ENCODE data around the gene GATA5.
A peak's percentile ranks its signal among the peaks of the same experiment; 100 is the strongest.
"Not testable (repeated sequence)": the region's sequence is repeated elsewhere in the genome, so short reads cannot be mapped to it uniquely, and the experiment has no call there.

The GATA5 gene

GRCh38 chr20:62503401-62504178 lies 27.8 kb upstream of the GATA5 start:
- no peak for DNase-seq

DNA sequence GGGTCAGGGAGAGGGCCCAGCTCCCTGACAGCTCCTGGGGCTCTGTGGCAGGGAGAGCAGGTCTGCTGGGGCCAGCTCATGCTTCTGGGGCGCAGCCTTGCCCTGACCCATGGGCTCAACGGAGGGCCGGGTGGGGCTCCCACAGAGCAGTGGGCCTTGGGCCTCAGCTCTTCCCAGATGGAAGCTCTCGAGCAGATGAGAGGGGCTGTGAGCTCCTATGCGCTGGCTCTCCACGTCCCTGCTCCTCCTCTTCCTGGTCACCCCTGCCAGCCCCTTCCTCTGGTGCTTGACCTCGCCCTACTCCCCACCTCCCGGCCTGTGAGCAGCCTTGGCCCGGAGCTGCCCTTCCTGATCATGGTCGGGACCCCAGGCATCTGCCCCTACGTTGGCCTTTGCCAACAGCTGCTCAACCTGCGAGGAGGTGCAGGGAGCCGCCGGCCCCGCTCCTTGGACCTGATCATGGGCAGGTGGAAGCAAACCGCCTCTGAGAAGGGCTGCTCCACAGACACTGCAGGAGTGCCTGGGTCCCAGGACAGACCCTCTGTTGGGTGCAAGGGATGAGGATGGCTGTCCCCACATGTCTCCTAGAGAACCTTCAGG lies 26.8 kb upstream of the GATA5 start:
- DNase-seq, result no peak

DNA sequence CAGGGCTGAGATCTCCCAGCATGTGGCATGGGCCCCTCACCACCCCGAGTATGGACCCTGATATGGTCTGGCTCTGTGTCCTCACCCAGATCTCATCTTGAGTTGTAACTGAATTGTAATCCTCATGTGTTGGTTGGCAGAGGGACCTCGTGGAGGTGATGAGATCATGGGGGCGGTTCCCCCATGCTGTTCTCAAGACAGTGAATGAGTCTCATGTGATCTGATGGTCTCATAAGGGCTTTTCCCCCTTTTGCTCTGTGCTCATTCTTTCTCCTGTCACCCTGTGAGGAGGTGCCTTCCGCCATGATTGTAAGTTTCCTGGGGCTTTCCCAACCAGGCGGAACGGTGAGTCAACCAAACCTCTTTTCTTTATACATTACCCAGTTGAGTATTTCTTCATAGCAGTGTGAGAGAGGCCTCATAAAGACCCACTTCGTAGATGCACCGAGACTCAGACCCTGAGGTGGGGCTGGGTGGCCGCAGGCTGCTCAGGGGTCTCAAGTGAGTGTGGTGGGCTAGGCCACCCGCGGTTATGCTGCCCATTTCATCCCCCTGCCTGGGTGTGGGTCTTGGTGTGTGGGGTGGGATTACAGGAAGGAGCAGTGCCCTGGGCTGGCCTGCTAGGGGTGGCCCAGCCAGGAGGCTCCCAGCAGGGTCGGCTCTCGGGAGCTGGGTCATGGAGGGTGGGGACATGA lies 26.2 kb upstream of the GATA5 start:
- no peak for DNase-seq

DNA sequence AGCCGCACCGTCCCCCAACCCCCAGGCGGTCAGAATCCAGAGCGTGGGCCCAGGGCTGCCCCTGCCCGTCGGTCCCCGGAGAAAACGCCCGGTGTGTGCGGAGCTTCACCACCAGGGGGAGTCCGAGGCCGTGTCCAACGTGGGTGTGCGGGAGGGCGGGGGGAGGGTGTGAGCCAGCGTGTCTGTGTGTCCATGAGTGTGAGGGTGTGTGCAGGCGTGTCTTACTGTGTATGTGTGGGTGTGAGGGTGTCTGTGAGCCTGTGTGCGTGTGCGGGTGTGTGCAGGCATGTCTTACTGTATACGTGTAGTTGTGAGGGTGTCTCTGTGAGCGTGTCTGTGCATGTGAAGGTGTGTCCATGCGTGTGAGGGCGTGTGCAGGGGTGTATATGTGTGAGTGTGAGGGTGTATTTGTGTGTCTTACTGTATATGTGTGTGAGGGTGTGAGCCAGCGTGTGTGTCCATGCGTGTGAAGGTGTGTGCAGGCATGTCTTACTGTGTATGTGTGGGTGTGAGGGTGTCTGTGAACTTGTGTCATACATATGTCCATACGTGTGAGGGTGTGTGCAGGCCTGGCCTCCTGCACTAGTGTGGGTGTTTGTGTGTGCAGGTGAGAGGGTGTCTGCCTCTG lies 24.6 kb upstream of the GATA5 start:
- peak; percentile 90 for DNase-seq

GRCh38 chr20:62499758-62500236 lies 24.0 kb upstream of the GATA5 start:
- DNase-seq, result no peak

GRCh38 chr20:62498874-62499273 lies 23.1 kb upstream of the GATA5 start:
- no peak for DNase-seq

DNA sequence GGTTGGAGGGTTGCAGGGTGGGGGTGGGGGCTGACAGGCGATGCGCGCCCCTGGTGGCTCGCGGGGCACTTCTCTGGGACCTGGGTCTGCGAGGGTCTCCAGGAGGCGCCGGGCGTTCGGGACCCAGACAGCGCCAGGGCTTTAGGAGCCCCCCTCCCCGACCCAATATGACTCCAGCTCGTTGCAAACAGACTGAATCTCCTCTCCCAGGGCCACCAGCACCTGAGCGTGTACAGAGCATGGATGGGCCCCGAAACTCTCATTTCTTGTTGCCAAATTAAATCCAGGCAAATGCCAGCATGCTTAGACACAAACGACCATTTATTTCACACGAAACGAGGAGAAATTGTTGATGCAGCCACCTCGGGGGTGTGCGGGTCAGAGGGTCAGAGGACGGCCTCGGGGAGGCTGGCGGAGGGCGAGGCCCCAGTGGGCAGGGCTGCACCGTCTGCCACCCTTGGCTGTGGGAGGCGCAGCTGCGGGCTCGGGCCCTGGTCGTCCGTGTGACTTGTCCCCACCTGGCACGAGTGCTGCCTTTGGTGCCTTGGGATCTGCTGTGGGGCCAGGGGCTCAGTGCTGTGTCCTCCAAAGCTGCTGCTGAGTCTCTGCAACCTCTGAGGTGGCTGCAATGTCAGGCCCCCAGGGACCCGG lies 20.9 kb upstream of the GATA5 start:
- peak; percentile 73 for DNase-seq

DNA sequence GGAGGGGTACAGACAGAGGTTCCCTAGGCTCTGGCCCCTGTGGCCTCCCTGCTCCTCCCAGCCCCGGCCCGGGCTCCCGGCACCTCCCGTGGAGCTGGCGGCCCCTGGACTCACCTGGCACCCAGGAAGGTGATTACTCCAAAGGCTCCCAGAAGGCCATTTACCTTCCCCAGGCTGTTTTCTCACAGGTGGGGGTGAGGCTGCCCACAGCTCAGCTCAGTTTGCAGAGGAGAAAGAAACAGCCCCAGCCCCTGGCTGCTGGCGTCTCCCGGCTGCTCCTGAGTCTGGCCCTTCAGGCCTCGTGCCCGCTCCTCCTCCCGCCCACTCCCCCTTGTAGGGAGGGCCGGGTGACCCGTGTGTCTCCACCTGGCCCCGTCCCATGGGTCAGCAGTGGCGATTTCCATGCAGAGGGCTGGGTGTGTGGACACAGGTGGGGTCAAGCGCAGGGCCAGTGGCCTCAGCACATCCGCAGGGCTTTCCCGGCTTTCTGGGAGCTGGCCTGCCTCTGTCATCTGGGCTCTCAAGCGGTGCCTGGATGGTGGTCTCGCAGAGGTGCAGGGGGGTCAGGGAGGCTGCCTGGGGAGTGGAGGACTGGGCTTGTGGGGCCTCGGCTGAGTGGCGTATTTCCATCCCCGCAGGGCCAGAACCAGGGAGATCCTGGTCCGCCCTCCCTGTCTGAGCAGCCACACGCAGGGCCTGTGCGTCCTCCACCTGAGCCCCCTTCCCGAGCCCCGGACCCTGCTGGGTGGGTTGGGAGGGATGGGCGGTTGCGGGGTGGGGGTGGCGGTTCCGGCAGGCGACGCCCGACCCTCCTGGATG lies 20.2 kb upstream of the GATA5 start:
- peak; percentile 53 for DNase-seq

- DNase-seq, result no peak
Measured at GRCh38 chr20:62494980-62495748, 19.4 kb upstream of the GATA5 start.

GRCh38 chr20:62494537-62494936 lies 18.7 kb upstream of the GATA5 start:
- DNase-seq, result no peak

GRCh38 chr20:62493886-62494285 lies 18.1 kb upstream of the GATA5 start:
- DNase-seq, result no peak

- no peak for DNase-seq
Measured at GRCh38 chr20:62493253-62493885, 17.6 kb upstream of the GATA5 start.

- DNase-seq, result no peak
Measured at GRCh38 chr20:62492711-62493110, 16.9 kb upstream of the GATA5 start.

GRCh38 chr20:62490783-62491182 lies 15.0 kb upstream of the GATA5 start:
- not testable (repeated sequence) for DNase-seq

- no peak for DNase-seq
Measured at GRCh38 chr20:62489932-62490263, 14.1 kb upstream of the GATA5 start.

DNA sequence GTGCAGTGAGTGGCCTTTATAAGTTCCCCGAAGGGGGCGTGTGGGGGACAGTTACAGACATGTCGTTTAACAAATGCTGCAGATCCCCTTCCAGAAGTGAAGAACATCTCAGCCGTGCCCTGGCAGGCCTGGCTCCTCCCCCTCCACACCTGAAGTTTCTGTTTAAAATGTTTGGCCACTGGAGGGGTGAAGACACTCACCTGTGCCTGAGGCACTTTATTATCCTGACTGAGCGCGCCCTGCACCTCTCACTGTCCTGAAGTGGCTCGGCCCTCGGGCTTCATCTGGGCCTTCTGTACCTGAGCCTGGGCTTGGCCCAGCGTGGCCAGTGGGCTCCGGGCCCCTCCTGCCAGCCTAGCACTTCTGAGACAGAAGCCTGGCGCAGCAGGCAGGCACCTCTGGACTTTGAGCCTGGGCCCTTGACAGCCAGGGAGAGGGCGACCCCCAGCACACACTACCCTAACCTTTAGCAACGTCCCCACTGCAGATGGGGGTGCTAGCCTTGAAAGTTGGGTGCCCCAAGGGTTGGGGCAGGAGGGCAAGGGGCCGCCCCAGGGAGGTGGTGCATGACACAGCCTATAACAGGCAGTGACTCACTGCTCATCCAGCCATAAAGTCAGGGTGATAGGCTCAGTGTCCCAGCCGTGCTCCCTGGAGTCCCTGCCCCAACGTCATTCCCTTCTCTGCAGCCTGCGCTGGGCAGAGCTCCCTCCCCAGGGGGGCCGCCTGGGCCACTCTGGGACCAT lies 13.6 kb upstream of the GATA5 start:
- DNase-seq, result no peak

DNA sequence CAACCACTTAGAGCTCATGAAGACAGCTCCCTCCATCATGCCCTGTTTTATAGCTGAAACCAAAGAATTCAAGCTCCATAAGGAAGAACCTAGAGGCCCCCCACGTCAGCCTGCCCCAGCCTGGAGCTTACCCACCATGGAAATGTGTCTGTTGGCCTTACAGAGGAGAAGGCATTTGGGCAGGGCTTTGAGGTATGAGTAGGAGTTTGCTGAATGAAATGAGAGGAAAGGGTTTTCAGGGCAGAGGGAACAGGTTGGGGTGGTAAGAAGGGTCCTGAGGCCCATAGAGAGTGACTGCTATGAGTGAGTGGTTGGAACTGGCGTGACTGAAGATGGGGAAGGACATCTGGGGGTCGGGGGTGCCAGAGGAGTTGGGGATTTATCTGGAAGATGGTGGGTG lies 12.7 kb upstream of the GATA5 start:
- DNase-seq, result no peak

DNA sequence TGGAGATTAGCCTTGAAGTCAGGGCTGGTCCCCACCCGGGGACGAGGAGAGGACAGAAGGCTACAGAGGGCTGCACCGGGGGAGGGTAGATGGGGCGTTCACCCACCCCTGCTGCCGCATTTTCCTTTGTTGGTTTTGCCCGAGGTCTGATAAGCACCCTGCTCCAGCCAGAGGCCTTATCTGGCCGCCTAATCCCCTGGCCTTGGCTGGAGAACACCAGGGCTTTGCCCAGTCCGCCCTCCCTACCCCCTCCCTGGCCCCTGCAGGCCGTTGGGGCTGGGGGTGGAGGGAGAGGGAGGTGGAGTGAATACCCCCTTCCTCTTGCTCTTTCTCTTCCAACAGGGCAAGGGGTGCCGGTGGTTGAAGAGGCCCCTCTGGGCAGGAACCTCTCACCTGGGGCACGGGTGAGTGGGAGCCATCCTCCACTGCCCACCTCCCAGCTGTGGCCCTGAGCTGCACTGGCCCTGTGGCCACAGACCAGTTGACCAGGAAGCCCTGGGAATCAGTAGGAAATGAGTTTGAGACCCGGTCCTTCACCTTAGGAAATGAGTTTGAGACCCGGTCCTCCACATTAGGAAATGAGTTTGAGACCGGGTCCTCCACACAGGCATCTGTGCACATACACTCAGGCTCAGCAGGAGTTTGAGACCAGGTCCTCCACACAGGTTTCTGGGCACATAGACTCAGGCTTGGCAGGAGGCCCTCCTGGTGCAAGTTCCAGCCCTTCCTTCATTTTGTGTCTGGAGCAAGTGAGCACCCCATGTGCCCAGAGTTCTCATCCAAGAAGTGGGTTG lies 12.0 kb upstream of the GATA5 start:
- peak; percentile 51 for DNase-seq

GRCh38 chr20:62487118-62487517 lies 11.3 kb upstream of the GATA5 start:
- DNase-seq, result no peak

Measured in retina (tissue), 1 donor.